K562 (cell line): ENCODE data around the gene AGPAT1. TPM values are rescaled to one million over a fixed set of nuclear protein-coding genes. Genes with fewer than 3 reads are reported as not detected.

ENCODE experiments used
- HEY1 ChIP-seq: fragments of 250-450 bp; sonication (Bioruptor Pico); IDR thresholded peaks from 2 replicates; pipeline ENCODE4 v1.5.0; 2020; ENCODE audit warnings: mild to moderate bottlenecking, moderate library complexity, borderline replicate concordance
- MTF1 ChIP-seq: fragments of 250-450 bp; sonication (Bioruptor Pico); IDR thresholded peaks from 2 replicates; pipeline ENCODE4 v1.9.0; 2021; ENCODE audit warnings: moderate library complexity, mild to moderate bottlenecking, inconsistent platforms, borderline replicate concordance
- NFRKB ChIP-seq: fragments of 450-650 bp; IDR thresholded peaks from 2 replicates; pipeline ENCODE4 v1.6.1; 2016; ENCODE audit warnings: low read depth
- NR1H2 ChIP-seq: sonication (generic); formaldehyde crosslinking; IDR thresholded peaks from 2 replicates; pipeline ENCODE4 v1.4.0; 2020; ENCODE audit warnings: mild to moderate bottlenecking, missing genetic modification reagents
- NR2C1 ChIP-seq, 2 experiments: fragments of 450-650 bp; IDR thresholded peaks; 2 replicates each; pipeline ENCODE4 v1.6.1; 2017; ENCODE audit warnings: mild to moderate bottlenecking in 2 of 2, antibody characterized with exemption in 1 of 2, inconsistent platforms in 1 of 2, missing compliant biosample characterization in 1 of 2, missing genetic modification characterization in 1 of 2
- NR2F6 ChIP-seq: fragments of 450-650 bp; formaldehyde crosslinking; IDR thresholded peaks from 2 replicates; pipeline ENCODE4 v1.4.0; 2020; ENCODE audit warnings: mild to moderate bottlenecking
- NR4A1 ChIP-seq, 2 experiments: fragments of 250-450 bp in 1 of 2; fragments of 450-650 bp in 1 of 2; sonication (Bioruptor Pico) in 1 of 2; IDR thresholded peaks; 2 replicates each; pipeline versions ENCODE4 v1.4.0 to v1.6.1; 2016 to 2020; ENCODE audit warnings: mild to moderate bottlenecking in 2 of 2, missing compliant biosample characterization in 1 of 2, missing genetic modification characterization in 1 of 2, moderate library complexity in 1 of 2
- POLR2AphosphoS2 ChIP-seq: IDR thresholded peaks from 2 replicates; pipeline ENCODE4 v1.6.1; 2012; ENCODE audit warnings: low read length, improper control_type of control experiment
- SMARCB1 ChIP-seq: IDR thresholded peaks from 2 replicates; pipeline ENCODE4 v1.6.1; 2011; ENCODE audit warnings: improper control_type of control experiment, low read depth; ENCODE audit not compliant: insufficient read length
- SREBF2 ChIP-seq: sonication (generic); formaldehyde crosslinking; IDR thresholded peaks from 2 replicates; pipeline ENCODE4 v1.4.0; 2020; ENCODE audit warnings: mild to moderate bottlenecking, missing genetic modification reagents
- SRSF7 ChIP-seq: fragments of 200-400 bp; formaldehyde crosslinking; optimal IDR thresholded peaks from 2 replicates; pipeline ENCODE3; 2017; ENCODE audit warnings: mild to moderate bottlenecking, low read depth, low read length
- TARDBP ChIP-seq: fragments of 450-650 bp; IDR thresholded peaks from 2 replicates; pipeline ENCODE4 v1.6.1; 2016
- ZBED1 ChIP-seq: IDR thresholded peaks from 2 replicates; pipeline ENCODE4 v1.6.1; 2014
- ZNF134 ChIP-seq: fragments of 250-450 bp; sonication (Bioruptor Pico); conservative IDR thresholded peaks from 2 replicates; pipeline ENCODE4 v1.4.0; 2020
- ZNF232 ChIP-seq: sonication (generic); formaldehyde crosslinking; IDR thresholded peaks from 2 replicates; pipeline ENCODE4 v1.8.0; 2022; ENCODE audit warnings: mild to moderate bottlenecking, missing genetic modification reagents
- ZNF41 ChIP-seq: fragments of 250-450 bp; sonication (Bioruptor Pico); conservative IDR thresholded peaks from 2 replicates; pipeline ENCODE4 v1.4.0; 2020; ENCODE audit warnings: mild to moderate bottlenecking
- polyA plus RNA-seq, 8 experiments: library from polyadenylated mRNA; depleted of rRNA in 4 of 8; stranded (reverse) in 5 of 8; unstranded in 3 of 8; fragments of >200 nt; fragmentation: Nextera tagmentation in 2 of 8; fragmentation: Illumina TruSeq in 1 of 8; extraction: Ambion mirVana in 2 of 8; extraction: Trizol in 1 of 8; gene quantifications; 2 replicates each; pipeline versions ENCODE4 v1.2.1 to v1.2.3, GENCODE V29; 2011 to 2014; ENCODE audit warnings: inconsistent platforms in 1 of 8, missing spikeins in 1 of 8
- total RNA-seq, 7 experiments: library from RNA; depleted of rRNA in 6 of 7; stranded (reverse); fragments of >200 nt in 6 of 7; fragmentation: Illumina TruSeq in 2 of 7; extraction: Trizol in 2 of 7; gene quantifications; 2 replicates each; pipeline versions ENCODE4 v1.2.1 to v1.2.3, GENCODE V29; 2011 to 2021; ENCODE audit warnings: low replicate concordance in 1 of 7
- TF ChIP-seq, protein P1 (sequence below): fragments of 250-450 bp; sonication (Bioruptor Pico); IDR thresholded peaks from 2 replicates; pipeline ENCODE4 v1.4.0; 2020; ENCODE audit warnings: mild to moderate bottlenecking, moderate library complexity, borderline replicate concordance
- TF ChIP-seq, protein P2 (sequence below): fragments of 250-450 bp; sonication (Bioruptor Pico); IDR thresholded peaks from 2 replicates; pipeline ENCODE4 v1.5.0; 2020; ENCODE audit warnings: mild to moderate bottlenecking, borderline replicate concordance
- TF ChIP-seq, protein P3 (sequence below): fragments of 450-650 bp; formaldehyde crosslinking; IDR thresholded peaks from 2 replicates; pipeline ENCODE4 v1.4.0; 2020; ENCODE audit warnings: mild to moderate bottlenecking, mixed read lengths
- TF ChIP-seq, protein P4 (sequence below): fragments of 250-450 bp; sonication (Bioruptor Pico); IDR thresholded peaks from 2 replicates; pipeline ENCODE4 v1.4.0; 2020; ENCODE audit warnings: borderline replicate concordance

The AGPAT1 gene
- total and polyA plus RNA-seq, 9 of the 15 experiments (the other 6 are each of a cell fraction or from before 2014, with no cell fraction given): 37.9 to 176 (median 69.4) TPM

DNA sequence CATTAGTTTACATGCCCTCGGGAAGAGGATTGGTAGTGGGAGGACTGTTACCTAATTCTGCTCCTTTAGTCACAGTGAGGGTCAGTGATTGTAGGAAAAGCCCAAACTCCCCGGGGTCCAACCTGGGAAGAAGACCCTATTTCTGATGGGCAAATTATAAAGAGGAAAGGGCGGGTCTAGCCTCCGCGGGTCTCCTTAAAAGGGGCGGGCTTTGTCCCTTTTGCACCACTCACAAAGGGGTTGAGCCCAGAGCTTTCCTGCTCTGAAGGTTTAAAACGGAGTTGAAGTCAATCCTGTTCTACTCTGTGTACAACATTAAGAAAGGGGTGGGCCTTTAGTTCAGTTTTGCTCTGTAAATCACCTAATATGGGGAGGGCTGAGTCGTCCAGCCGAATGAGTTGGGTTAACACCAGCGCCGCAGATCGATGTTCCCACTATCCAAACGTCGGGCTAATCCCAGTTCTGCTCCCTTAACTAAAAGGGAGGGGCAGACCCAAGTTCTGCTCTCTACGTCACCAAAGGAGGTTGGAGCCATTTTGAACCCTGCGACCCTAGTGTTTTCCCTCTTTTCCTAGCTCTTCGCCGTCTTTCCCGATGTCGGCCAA lies 1.4 kb upstream of the AGPAT1 start (continued):
- TF ChIP-seq, protein P1, sequence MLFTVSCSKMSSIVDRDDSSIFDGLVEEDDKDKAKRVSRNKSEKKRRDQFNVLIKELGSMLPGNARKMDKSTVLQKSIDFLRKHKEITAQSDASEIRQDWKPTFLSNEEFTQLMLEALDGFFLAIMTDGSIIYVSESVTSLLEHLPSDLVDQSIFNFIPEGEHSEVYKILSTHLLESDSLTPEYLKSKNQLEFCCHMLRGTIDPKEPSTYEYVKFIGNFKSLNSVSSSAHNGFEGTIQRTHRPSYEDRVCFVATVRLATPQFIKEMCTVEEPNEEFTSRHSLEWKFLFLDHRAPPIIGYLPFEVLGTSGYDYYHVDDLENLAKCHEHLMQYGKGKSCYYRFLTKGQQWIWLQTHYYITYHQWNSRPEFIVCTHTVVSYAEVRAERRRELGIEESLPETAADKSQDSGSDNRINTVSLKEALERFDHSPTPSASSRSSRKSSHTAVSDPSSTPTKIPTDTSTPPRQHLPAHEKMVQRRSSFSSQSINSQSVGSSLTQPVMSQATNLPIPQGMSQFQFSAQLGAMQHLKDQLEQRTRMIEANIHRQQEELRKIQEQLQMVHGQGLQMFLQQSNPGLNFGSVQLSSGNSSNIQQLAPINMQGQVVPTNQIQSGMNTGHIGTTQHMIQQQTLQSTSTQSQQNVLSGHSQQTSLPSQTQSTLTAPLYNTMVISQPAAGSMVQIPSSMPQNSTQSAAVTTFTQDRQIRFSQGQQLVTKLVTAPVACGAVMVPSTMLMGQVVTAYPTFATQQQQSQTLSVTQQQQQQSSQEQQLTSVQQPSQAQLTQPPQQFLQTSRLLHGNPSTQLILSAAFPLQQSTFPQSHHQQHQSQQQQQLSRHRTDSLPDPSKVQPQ: peak; percentile 58; the same call in 1 of the 2 replicates
- TF ChIP-seq ZNF232 (CRISPR knock-in tag): no peak
- TF ChIP-seq NR2F6 (CRISPR knock-in tag): 0 out of 2 replicates have a peak, but pooled peaks have one; percentile 83
- peak; percentile 94; the same call in 1 of the 2 replicates for TF ChIP-seq NR1H2 (CRISPR knock-in tag)
- TF ChIP-seq SREBF2 (CRISPR knock-in tag): 0 out of 2 replicates have a peak, but pooled peaks have one; percentile 79
- no peak for TF ChIP-seq HEY1 (CRISPR knock-in tag)
- TF ChIP-seq, protein P2, sequence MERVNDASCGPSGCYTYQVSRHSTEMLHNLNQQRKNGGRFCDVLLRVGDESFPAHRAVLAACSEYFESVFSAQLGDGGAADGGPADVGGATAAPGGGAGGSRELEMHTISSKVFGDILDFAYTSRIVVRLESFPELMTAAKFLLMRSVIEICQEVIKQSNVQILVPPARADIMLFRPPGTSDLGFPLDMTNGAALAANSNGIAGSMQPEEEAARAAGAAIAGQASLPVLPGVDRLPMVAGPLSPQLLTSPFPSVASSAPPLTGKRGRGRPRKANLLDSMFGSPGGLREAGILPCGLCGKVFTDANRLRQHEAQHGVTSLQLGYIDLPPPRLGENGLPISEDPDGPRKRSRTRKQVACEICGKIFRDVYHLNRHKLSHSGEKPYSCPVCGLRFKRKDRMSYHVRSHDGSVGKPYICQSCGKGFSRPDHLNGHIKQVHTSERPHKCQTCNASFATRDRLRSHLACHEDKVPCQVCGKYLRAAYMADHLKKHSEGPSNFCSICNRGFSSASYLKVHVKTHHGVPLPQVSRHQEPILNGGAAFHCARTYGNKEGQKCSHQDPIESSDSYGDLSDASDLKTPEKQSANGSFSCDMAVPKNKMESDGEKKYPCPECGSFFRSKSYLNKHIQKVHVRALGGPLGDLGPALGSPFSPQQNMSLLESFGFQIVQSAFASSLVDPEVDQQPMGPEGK (CRISPR knock-in tag): 0 out of 2 replicates have a peak, but pooled peaks have one; percentile 19
- TF ChIP-seq, protein P3, sequence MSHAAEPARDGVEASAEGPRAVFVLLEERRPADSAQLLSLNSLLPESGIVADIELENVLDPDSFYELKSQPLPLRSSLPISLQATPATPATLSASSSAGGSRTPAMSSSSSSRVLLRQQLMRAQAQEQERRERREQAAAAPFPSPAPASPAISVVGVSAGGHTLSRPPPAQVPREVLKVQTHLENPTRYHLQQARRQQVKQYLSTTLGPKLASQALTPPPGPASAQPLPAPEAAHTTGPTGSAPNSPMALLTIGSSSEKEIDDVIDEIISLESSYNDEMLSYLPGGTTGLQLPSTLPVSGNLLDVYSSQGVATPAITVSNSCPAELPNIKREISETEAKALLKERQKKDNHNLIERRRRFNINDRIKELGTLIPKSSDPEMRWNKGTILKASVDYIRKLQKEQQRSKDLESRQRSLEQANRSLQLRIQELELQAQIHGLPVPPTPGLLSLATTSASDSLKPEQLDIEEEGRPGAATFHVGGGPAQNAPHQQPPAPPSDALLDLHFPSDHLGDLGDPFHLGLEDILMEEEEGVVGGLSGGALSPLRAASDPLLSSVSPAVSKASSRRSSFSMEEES (CRISPR knock-in tag): 0 out of 2 replicates have a peak, but pooled peaks have one; percentile 3
- TF ChIP-seq POLR2AphosphoS2: no peak
- TF ChIP-seq NR2C1 (IDR thresholded peaks at IDR 0.05): no peak
- TF ChIP-seq NR2C1 (tag; IDR thresholded peaks at IDR 0.05): no peak
- 0 out of 2 replicates have a peak, but pooled peaks have one; percentile 26 for TF ChIP-seq ZNF41 (CRISPR knock-in tag)
- no peak for TF ChIP-seq ZNF134 (CRISPR knock-in tag)
- peak; percentile 5; the same call in 1 of the 2 replicates for TF ChIP-seq ZBED1
- TF ChIP-seq NR4A1 (CRISPR knock-in tag; IDR thresholded peaks at IDR 0.05): no peak
- peak; percentile 54; the same call in 1 of the 2 replicates for TF ChIP-seq NR4A1 (tag; IDR thresholded peaks at IDR 0.05)
- no peak for TF ChIP-seq TARDBP
- TF ChIP-seq SRSF7: no peak
- no peak for TF ChIP-seq SMARCB1
- TF ChIP-seq MTF1: 0 out of 2 replicates have a peak, but pooled peaks have one; percentile 56
- TF ChIP-seq, protein P4, sequence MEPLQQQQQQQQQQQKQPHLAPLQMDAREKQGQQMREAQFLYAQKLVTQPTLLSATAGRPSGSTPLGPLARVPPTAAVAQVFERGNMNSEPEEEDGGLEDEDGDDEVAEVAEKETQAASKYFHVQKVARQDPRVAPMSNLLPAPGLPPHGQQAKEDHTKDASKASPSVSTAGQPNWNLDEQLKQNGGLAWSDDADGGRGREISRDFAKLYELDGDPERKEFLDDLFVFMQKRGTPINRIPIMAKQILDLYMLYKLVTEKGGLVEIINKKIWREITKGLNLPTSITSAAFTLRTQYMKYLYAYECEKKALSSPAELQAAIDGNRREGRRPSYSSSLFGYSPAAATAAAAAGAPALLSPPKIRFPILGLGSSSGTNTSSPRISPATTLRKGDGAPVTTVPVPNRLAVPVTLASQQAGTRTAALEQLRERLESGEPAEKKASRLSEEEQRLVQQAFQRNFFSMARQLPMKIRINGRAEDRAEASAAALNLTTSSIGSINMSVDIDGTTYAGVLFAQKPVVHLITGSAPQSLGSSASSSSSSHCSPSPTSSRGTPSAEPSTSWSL (CRISPR knock-in tag): 0 out of 2 replicates have a peak, but pooled peaks have one; percentile 72
- TF ChIP-seq NFRKB: peak; percentile 95
